ENCODE measurements around the gene RBP2.

The RBP2 gene

DNA sequence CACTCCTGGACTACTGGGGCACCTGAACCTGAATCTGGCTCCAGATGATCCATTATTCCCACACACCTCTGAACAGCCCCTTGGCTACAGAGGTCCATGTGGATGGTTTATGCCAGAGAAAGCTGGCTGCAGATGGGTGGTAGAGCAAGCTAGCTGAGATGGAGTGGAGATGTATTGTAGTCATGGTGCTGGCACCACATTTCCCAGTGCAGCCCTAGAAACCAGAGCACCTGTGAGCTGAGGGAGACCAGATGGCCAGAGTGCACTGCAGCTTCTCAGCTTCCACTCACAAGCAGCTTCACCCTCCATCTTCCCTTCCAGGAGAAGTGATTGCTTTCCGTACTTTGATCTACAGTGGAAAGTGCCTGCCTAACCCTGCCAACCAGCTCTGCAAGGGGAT is 33.3 kb upstream of the RBP2 start:
- no peak for DNase-seq
- Histone ChIP-seq H3K27me3 (ENCODE audit: insufficient read depth, low read length) (no peaks in the 10 kb centered on the region), H3K4me3 (ENCODE audit: low read depth, low read length) (peak overlapping the region; percentile 7), H3K79me2 (ENCODE audit: control insufficient read depth, insufficient read depth, low read length, poor library complexity) (no peaks in the 10 kb centered on the region), H2BK120ac (ENCODE audit: insufficient read depth, low read length, poor library complexity) (no peak overlapping the region), H3K23ac (ENCODE audit: low read length) (no peak overlapping the region), H4K91ac (ENCODE audit: low read depth, low read length) (no peak overlapping the region), H4K12ac (ENCODE audit: low read depth, low read length) (no peak overlapping the region), H3K36me3 (ENCODE audit: control insufficient read depth in 1 of 2, insufficient read depth in 2 of 2, low read length in 2 of 2) (no peaks in the 10 kb centered on the region), H3K18ac (ENCODE audit: low read length) (no peak overlapping the region), H3K4me2 (ENCODE audit: low read length) (no peak overlapping the region), H3K27ac (ENCODE audit: low read depth, low read length) (no peak overlapping the region), H3K9ac (ENCODE audit: low read length) (no peak overlapping the region), H2BK12ac (ENCODE audit: low read length) (no peak overlapping the region), H2BK5ac (ENCODE audit: low read depth, low read length, poor library complexity) (no peak overlapping the region), H3K4me1 (ENCODE audit: control insufficient read depth in 1 of 2, insufficient read depth in 2 of 2, low read length in 2 of 2) (no peaks in the 10 kb centered on the region), H2AK5ac (ENCODE audit: low read length) (no peak overlapping the region), H2AFZ (ENCODE audit: insufficient read depth, low read length, poor library complexity) (no peak overlapping the region), H3K14ac (ENCODE audit: low read length) (no peak overlapping the region), H3K9me3 (ENCODE audit: insufficient read depth, low read depth, low read length) (peaks cover 7% of the 10 kb centered on the region), H3K79me1 (ENCODE audit: low read length) (no peaks in the 10 kb centered on the region), H4K8ac (ENCODE audit: low read depth, low read length) (no peak overlapping the region), H3K4ac (ENCODE audit: low read depth, low read length) (no peak overlapping the region)
- no CpG with 5 or more reads among the region's 1 CpG for WGBS (ENCODE audit: extremely low coverage, insufficient coverage, insufficient read length)

DNA sequence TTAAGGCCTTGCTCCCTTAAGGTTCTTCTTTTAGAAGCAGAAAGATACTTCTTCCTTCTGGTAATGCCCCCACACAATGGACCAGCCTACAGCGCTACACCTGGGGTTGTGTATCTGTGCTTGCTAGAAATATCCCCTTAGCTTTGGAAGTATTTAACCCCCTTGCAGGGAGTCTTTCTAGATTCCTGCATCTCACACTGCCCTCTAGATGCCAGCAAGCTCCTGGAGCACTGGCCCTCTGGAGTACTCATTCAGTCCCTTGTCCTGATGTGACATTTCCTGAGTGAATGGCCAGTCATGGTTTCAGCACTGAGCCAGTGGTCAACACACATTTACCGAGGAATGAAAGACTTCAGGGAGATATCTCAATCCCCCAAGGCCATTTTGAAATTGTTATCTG is 30.4 kb upstream of the RBP2 start:
- H3K27ac ChIP-seq (ENCODE audit: low read depth, low read length) = no peak overlapping the region
- no peak overlapping the region for H4K8ac ChIP-seq (ENCODE audit: low read depth, low read length)
- no peak overlapping the region for H2BK120ac ChIP-seq (ENCODE audit: insufficient read depth, low read length, poor library complexity)
- no peak overlapping the region for H2AK5ac ChIP-seq (ENCODE audit: low read length)
- H2BK5ac ChIP-seq (ENCODE audit: low read depth, low read length, poor library complexity) = no peak overlapping the region
- H3K4me3 ChIP-seq (ENCODE audit: low read depth, low read length) = no peak overlapping the region
- H3K18ac ChIP-seq (ENCODE audit: low read length) = no peak overlapping the region
- no peak overlapping the region for H4K12ac ChIP-seq (ENCODE audit: low read depth, low read length)
- no peaks in the 10 kb centered on the region for H3K4me1 ChIP-seq (ENCODE audit: control insufficient read depth in 1 of 2, insufficient read depth in 2 of 2, low read length in 2 of 2)
- no peak overlapping the region for H3K23ac ChIP-seq (ENCODE audit: low read length)
- no peak for DNase-seq
- H3K36me3 ChIP-seq (ENCODE audit: control insufficient read depth in 1 of 2, insufficient read depth in 2 of 2, low read length in 2 of 2) = no peaks in the 10 kb centered on the region
- peaks cover 5% of the 10 kb centered on the region for H3K9me3 ChIP-seq (ENCODE audit: insufficient read depth, low read depth, low read length)
- H3K4me2 ChIP-seq (ENCODE audit: low read length) = no peak overlapping the region
- no CpG with 5 or more reads among the region's 2 CpGs for WGBS (ENCODE audit: extremely low coverage, insufficient coverage, insufficient read length)
- no peaks in the 10 kb centered on the region for H3K79me1 ChIP-seq (ENCODE audit: low read length)
- H3K9ac ChIP-seq (ENCODE audit: low read length) = no peak overlapping the region
- no peak overlapping the region for H4K91ac ChIP-seq (ENCODE audit: low read depth, low read length)
- H3K27me3 ChIP-seq (ENCODE audit: insufficient read depth, low read length) = no peaks in the 10 kb centered on the region
- H3K79me2 ChIP-seq (ENCODE audit: control insufficient read depth, insufficient read depth, low read length, poor library complexity) = no peaks in the 10 kb centered on the region
- H3K14ac ChIP-seq (ENCODE audit: low read length) = no peak overlapping the region
- H2BK12ac ChIP-seq (ENCODE audit: low read length) = no peak overlapping the region
- no peak overlapping the region for H2AFZ ChIP-seq (ENCODE audit: insufficient read depth, low read length, poor library complexity)
- H3K4ac ChIP-seq (ENCODE audit: low read depth, low read length) = no peak overlapping the region

DNA sequence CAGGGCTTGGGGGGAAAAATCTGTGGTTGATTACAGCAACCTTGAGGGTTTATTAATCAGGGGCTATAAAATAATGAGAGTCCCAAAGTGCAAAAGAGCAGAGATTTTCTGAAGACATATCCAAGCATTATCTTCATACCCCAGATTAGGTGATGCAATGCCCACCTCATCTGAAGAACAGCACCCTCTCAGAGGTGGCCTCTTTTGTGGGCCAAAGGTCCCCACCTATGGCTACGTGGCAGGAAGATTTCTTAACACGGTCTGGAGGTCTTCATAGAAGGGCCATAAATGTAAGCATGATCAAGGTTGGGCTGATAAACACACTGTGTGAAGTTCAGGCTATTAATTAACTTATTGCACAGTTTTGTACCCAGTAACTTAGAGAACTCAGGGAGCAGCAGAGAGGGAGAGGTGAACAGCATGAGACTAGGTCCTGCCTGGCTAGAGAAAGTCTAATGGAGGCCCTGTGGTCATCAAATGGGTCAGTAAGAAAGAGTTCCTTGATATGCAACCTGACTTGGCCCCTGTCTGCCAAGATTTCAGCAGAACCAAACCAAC is 29.6 kb upstream of the RBP2 start:
- Histone ChIP-seq H3K27ac (ENCODE audit: low read depth, low read length) (no peak overlapping the region), H2AFZ (ENCODE audit: insufficient read depth, low read length, poor library complexity) (no peak overlapping the region), H3K79me2 (ENCODE audit: control insufficient read depth, insufficient read depth, low read length, poor library complexity) (no peaks in the 10 kb centered on the region), H2BK120ac (ENCODE audit: insufficient read depth, low read length, poor library complexity) (no peak overlapping the region), H3K4ac (ENCODE audit: low read depth, low read length) (no peak overlapping the region), H3K9me3 (ENCODE audit: insufficient read depth, low read depth, low read length) (peaks cover 5% of the 10 kb centered on the region), H3K4me3 (ENCODE audit: low read depth, low read length) (no peak overlapping the region), H3K23ac (ENCODE audit: low read length) (no peak overlapping the region), H3K18ac (ENCODE audit: low read length) (no peak overlapping the region), H3K9ac (ENCODE audit: low read length) (no peak overlapping the region), H2BK5ac (ENCODE audit: low read depth, low read length, poor library complexity) (no peak overlapping the region), H2BK12ac (ENCODE audit: low read length) (no peak overlapping the region), H3K4me1 (ENCODE audit: control insufficient read depth in 1 of 2, insufficient read depth in 2 of 2, low read length in 2 of 2) (no peaks in the 10 kb centered on the region), H2AK5ac (ENCODE audit: low read length) (no peak overlapping the region), H3K4me2 (ENCODE audit: low read length) (no peak overlapping the region), H4K12ac (ENCODE audit: low read depth, low read length) (no peak overlapping the region), H3K79me1 (ENCODE audit: low read length) (no peaks in the 10 kb centered on the region), H4K8ac (ENCODE audit: low read depth, low read length) (no peak overlapping the region), H3K36me3 (ENCODE audit: control insufficient read depth in 1 of 2, insufficient read depth in 2 of 2, low read length in 2 of 2) (no peaks in the 10 kb centered on the region), H3K14ac (ENCODE audit: low read length) (no peak overlapping the region), H4K91ac (ENCODE audit: low read depth, low read length) (no peak overlapping the region), H3K27me3 (ENCODE audit: insufficient read depth, low read length) (no peaks in the 10 kb centered on the region)
- no CpG with 5 or more reads among the region's 2 CpGs for WGBS (ENCODE audit: extremely low coverage, insufficient coverage, insufficient read length)
- no peak for DNase-seq

DNA sequence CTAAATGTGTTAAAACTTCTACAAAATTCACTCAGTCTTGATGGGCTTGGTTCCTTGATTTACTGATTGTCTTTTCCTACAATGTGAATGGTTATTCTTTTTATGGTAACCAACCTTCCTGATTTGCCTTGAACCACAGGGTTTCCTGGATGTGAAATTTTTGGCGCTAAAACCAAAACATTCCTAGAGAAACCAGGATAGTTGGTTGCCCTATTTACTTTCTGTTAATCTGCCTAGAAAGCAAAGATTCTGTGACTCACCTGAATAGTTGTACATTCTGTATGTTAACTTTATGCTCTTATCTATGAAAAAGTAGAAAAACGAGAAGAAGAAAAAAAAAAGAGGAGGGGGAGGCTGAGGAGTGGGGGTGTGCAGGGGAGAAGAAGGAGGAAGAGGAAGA is 23.2 kb upstream of the RBP2 start:
- no peak overlapping the region for H4K8ac ChIP-seq (ENCODE audit: low read depth, low read length)
- no peak overlapping the region for H3K4me3 ChIP-seq (ENCODE audit: low read depth, low read length)
- H3K18ac ChIP-seq (ENCODE audit: low read length) = no peak overlapping the region
- no CpG with 5 or more reads among the region's 2 CpGs for WGBS (ENCODE audit: extremely low coverage, insufficient coverage, insufficient read length)
- H2BK5ac ChIP-seq (ENCODE audit: low read depth, low read length, poor library complexity) = no peak overlapping the region
- H3K36me3 ChIP-seq (ENCODE audit: control insufficient read depth in 1 of 2, insufficient read depth in 2 of 2, low read length in 2 of 2) = no peaks in the 10 kb centered on the region
- H3K4me1 ChIP-seq (ENCODE audit: control insufficient read depth in 1 of 2, insufficient read depth in 2 of 2, low read length in 2 of 2) = no peaks in the 10 kb centered on the region
- no peak overlapping the region for H2BK12ac ChIP-seq (ENCODE audit: low read length)
- no peaks in the 10 kb centered on the region for H3K27me3 ChIP-seq (ENCODE audit: insufficient read depth, low read length)
- no peaks in the 10 kb centered on the region for H3K79me2 ChIP-seq (ENCODE audit: control insufficient read depth, insufficient read depth, low read length, poor library complexity)
- H3K9ac ChIP-seq (ENCODE audit: low read length) = no peak overlapping the region
- no peaks in the 10 kb centered on the region for H3K79me1 ChIP-seq (ENCODE audit: low read length)
- H3K23ac ChIP-seq (ENCODE audit: low read length) = no peak overlapping the region
- H3K27ac ChIP-seq (ENCODE audit: low read depth, low read length) = no peak overlapping the region
- no peak overlapping the region for H3K14ac ChIP-seq (ENCODE audit: low read length)
- no peak overlapping the region for H2AFZ ChIP-seq (ENCODE audit: insufficient read depth, low read length, poor library complexity)
- DNase-seq = no peak
- peaks cover 2% of the 10 kb centered on the region for H3K9me3 ChIP-seq (ENCODE audit: insufficient read depth, low read depth, low read length)
- H4K91ac ChIP-seq (ENCODE audit: low read depth, low read length) = no peak overlapping the region
- H4K12ac ChIP-seq (ENCODE audit: low read depth, low read length) = no peak overlapping the region
- no peak overlapping the region for H3K4ac ChIP-seq (ENCODE audit: low read depth, low read length)
- H3K4me2 ChIP-seq (ENCODE audit: low read length) = no peak overlapping the region
- H2BK120ac ChIP-seq (ENCODE audit: insufficient read depth, low read length, poor library complexity) = no peak overlapping the region
- no peak overlapping the region for H2AK5ac ChIP-seq (ENCODE audit: low read length)

Measured in trophoblast cell (in vitro differentiated cells and primary cell).